Thyroid gland (tissue), 4 donors: ENCODE results near the gene DAB2IP. TPM values are rescaled to one million over a fixed set of nuclear protein-coding genes. Genes with fewer than 3 reads are reported as not detected.
"Not testable (repeated sequence)": the region's sequence is repeated elsewhere in the genome, so short reads cannot be mapped to it uniquely, and the experiment has no call there.

ENCODE experiments used
- DNase-seq, 2 donors: peaks; one replicate each; pipeline ENCODE4 v3.0.0-alpha.2; 2019
- H3K27ac ChIP-seq, 3 donors: fragments of 200-600 bp; sonication (generic); 1 replicate in 2 of 3; 2 replicates in 1 of 3; pipeline ENCODE4 v1.5.1; 2016 to 2019; ENCODE audit warnings: mild to moderate bottlenecking in 1 of 3, moderate library complexity in 1 of 3
- H3K27me3 ChIP-seq: fragments of 200-600 bp; sonication (generic); one replicate; pipeline ENCODE4 v1.5.1; 2019
- H3K36me3 ChIP-seq, 2 donors: fragments of 200-600 bp; sonication (generic); one replicate each; pipeline ENCODE4 v1.5.1; 2016 to 2019
- H3K4me1 ChIP-seq, 2 donors: fragments of 200-600 bp; sonication (generic); one replicate each; pipeline ENCODE4 v1.5.1; 2017 to 2019
- H3K4me3 ChIP-seq, 3 donors: fragments of 200-600 bp; sonication (generic); replicated peaks in 1 of 3; 1 replicate in 2 of 3; 2 replicates in 1 of 3; pipeline ENCODE4 v1.5.1; 2016; ENCODE audit warnings: mild to moderate bottlenecking in 1 of 3
- H3K9me3 ChIP-seq: fragments of 200-600 bp; sonication (generic); one replicate; pipeline ENCODE4 v1.5.1; 2017
- POLR2A ChIP-seq, 2 donors: fragments of 450-650 bp; IDR thresholded peaks; one replicate each; pipeline ENCODE4 v1.6.1; 2017; ENCODE audit warnings: antibody characterized with exemption in 2 of 2, mild to moderate bottlenecking in 2 of 2, moderate library complexity in 1 of 2
- WGBS, 2 donors: methylation state at CpG; one replicate each; pipeline ENCODE4 v1.1.5; 2017; 5-methylcytosine and 5-hydroxymethylcytosine counted together
- intact Hi-C: fragments of 100-400 bp; cut with DNase I; formaldehyde crosslinking; loops from one replicate; pipeline ENCODE4 v1.15.1; 2023
- total RNA-seq, 4 donors: library from RNA; depleted of rRNA; stranded (reverse); fragments of >200 nt; gene quantifications; one replicate each; pipeline ENCODE4 v1.2.3, GENCODE V29; 2016
- TF ChIP-seq, protein P1 (sequence below), 6 experiments: fragments of 200-600 bp in 3 of 6; fragments of 450-650 bp in 3 of 6; sonication (generic) in 3 of 6; IDR thresholded peaks; one replicate each; pipeline ENCODE4 v1.5.1; 2016 to 2019; ENCODE audit warnings: antibody characterized with exemption in 6 of 6, mild to moderate bottlenecking in 2 of 6, inconsistent platforms in 1 of 6, moderate library complexity in 1 of 6

DAB2IP gene
- total RNA-seq, 4 donors from 2014 or later = 26.0 to 48.5 (median 38.2) TPM

DNA sequence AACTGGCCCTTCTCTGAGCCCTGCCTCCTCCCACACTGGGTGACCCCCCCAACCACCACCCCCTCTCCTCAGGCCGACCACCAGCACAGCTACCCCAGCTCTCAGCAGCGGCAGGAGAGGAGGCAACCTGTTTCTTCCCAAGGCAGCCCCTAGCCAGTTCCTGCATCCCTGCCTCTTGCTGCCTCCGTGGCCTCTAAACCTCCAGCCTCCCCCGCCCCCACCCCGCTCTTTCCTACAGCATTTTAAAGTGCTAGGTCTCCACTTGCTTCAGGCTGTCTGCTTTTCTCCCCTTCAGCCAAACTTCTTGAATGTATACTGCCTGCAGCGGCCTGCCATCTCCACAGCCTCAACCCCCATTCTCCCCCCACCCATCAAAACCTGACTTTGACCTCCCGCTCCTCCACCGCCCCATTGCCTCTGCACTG lies 135.6 kb downstream of the DAB2IP start:
- H3K4me3 ChIP-seq = no peak overlapping the region
- DNase-seq = no peak
- H3K4me1 ChIP-seq = no peaks in the 10 kb centered on the region
- H3K27me3 ChIP-seq = no peaks in the 10 kb centered on the region
- H3K36me3 ChIP-seq = peaks cover 14 to 16% of the 10 kb centered on the region in 2 donors
- 87 to 91% methylated on average over 8 of the region's 8 CpGs for WGBS, 2 donors
- TF ChIP-seq POLR2A (IDR thresholded peaks at IDR 0.05) = no peak
- TF ChIP-seq, protein P1, sequence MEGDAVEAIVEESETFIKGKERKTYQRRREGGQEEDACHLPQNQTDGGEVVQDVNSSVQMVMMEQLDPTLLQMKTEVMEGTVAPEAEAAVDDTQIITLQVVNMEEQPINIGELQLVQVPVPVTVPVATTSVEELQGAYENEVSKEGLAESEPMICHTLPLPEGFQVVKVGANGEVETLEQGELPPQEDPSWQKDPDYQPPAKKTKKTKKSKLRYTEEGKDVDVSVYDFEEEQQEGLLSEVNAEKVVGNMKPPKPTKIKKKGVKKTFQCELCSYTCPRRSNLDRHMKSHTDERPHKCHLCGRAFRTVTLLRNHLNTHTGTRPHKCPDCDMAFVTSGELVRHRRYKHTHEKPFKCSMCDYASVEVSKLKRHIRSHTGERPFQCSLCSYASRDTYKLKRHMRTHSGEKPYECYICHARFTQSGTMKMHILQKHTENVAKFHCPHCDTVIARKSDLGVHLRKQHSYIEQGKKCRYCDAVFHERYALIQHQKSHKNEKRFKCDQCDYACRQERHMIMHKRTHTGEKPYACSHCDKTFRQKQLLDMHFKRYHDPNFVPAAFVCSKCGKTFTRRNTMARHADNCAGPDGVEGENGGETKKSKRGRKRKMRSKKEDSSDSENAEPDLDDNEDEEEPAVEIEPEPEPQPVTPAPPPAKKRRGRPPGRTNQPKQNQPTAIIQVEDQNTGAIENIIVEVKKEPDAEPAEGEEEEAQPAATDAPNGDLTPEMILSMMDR (IDR thresholded peaks at IDR 0.05) = no peak
- H3K9me3 ChIP-seq = no peaks in the 10 kb centered on the region
- no peak overlapping the region for H3K27ac ChIP-seq
- intact Hi-C loops = no loop called here

DNA sequence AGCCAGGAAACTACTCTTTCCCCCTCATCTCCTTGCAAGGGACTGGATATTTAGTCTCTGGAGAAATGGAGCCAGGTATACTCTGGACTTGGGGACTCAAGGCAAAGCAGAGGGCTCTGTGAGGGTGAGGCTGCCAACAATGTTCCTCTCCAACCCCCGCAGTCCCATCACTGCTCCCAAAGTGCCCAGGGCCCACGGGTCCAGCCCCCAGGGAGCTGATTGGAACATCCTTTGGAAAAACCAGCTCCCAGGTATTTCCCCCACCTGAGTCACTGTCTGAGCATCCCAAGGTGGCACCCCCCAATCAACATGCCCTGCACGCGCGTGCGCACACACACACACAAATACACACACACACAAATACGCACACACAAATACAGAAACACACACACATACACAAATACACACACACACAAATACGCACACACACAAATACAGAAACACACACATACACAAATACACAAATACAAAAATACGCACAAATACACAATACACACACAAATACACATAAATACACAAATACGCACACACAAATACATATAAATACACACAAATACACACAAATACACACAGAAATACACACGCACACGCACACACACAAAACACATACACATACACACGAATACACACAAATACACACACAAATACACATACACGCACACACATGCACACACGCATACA lies 137.4 kb downstream of the DAB2IP start:
- Histone ChIP-seq H3K36me3 (peaks cover 0 to 3% of the 10 kb centered on the region in 2 donors), H3K4me1 (no peaks in the 10 kb centered on the region), H3K9me3 (no peaks in the 10 kb centered on the region), H3K4me3 (no peak overlapping the region), H3K27ac (no peak overlapping the region), H3K27me3 (no peaks in the 10 kb centered on the region)
- intact Hi-C loops = no loop called here
- no peak for TF ChIP-seq POLR2A (IDR thresholded peaks at IDR 0.05)
- TF ChIP-seq, protein P1 (IDR thresholded peaks at IDR 0.05) = no peak
- DNase-seq = no peak
- 93 to 95% methylated on average over 15 of the region's 15 CpGs for WGBS, 2 donors

DNA sequence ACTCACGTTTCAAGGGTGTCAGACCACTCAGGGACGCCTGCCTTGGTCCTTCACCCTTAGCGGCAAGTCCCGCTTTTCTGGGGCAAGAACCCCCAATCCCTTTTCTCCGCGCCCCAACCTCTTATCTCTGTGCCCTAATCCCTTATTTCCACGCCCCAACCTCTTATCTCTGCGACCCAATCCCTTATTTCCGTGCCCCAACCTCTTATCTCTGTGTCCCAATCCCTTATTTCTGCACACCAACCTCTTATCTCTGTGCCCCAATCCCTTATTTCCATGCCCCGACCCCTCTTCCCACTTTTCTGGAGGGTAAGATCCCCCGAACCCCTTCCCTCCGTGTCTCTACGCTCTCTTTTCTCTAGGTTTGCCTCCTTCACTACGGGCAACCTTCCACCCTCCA lies 139.4 kb downstream of the DAB2IP start:
- H3K27ac ChIP-seq = no peak overlapping the region
- no peaks in the 10 kb centered on the region for H3K27me3 ChIP-seq
- no peaks in the 10 kb centered on the region for H3K36me3 ChIP-seq
- WGBS, 2 donors = 72 to 95% methylated on average over 10 to 14 of the region's 14 CpGs
- intact Hi-C loops = no loop called here
- H3K4me3 ChIP-seq = no peak overlapping the region
- no peaks in the 10 kb centered on the region for H3K9me3 ChIP-seq
- DNase-seq = no peak
- no peaks in the 10 kb centered on the region for H3K4me1 ChIP-seq
- TF ChIP-seq, protein P1 (IDR thresholded peaks at IDR 0.05) = no peak
- no peak for TF ChIP-seq POLR2A (IDR thresholded peaks at IDR 0.05)

DNA sequence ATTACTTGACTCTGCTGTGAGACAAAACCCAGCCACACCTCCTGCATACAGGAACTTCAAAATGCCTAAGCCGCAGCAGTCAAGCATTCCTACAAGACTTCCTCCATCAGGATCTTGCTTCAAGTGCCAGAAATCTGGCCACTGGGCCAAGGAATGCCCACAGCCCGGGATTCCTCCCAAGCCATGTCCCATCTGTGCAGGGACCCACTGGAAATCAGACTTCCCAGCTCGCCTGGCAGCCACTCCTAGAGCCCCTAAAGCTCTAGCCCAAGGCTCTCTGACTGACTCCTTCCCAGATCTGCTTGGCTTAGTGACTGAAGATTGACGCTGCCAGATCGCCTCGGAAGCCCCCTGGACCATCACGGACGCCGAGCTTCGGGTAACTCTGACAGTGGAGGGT lies 141.0 kb downstream of the DAB2IP start:
- intact Hi-C loops, H3K9me3 ChIP-seq: not testable (repeated sequence)
- WGBS, 2 donors = 96 to 100% methylated on average over 8 of the region's 10 CpGs

DNA sequence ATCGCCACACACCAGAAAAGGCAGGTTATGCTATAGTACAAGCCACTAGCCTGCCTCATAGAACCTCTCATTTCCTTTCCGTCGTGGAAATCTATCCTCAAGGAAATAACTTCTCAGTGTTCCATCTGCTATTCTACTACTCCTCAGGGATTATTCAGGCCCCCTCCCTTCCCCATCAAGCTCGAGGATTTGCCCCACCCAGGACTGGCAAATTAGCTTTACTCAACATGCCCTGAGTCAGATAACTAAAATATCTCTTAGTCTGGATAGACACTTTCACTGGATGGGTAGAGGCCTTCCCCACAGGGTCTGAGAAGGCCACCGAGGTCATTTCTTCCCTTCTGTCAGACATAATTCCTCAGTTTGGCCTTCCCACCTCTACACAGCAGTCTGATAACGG lies 142.9 kb downstream of the DAB2IP start:
- H3K27me3 ChIP-seq, H3K9me3 ChIP-seq, H3K4me3 ChIP-seq, H3K4me1 ChIP-seq, intact Hi-C loops, DNase-seq, H3K36me3 ChIP-seq, H3K27ac ChIP-seq: not testable (repeated sequence)
- WGBS, 2 donors = 84 to 91% methylated on average over 6 of the region's 6 CpGs

More for the DNA sequence above, 141.0 kb downstream of the DAB2IP start:
- H3K27me3 ChIP-seq, H3K36me3 ChIP-seq, DNase-seq, H3K4me3 ChIP-seq, H3K4me1 ChIP-seq, H3K27ac ChIP-seq: not testable (repeated sequence)

DNA sequence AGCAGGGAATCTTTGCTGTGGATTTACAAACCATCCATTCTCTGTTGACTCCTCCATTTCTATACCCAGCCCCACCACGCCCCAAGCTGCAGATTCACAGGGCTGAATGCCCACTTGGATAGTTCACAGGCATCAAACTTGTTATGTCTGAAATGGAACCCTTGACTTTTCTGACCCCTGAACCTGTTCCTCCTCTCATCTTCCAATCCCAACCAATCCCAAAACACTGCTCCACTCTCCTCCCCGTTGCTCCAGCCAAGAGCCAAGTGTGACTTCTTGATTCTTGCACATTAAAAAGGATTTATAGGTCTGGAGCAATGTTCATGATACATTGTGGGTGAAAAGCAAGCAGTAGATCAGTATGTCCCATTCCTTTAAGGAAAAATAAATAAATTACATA lies 145.6 kb downstream of the DAB2IP start:
- DNase-seq = no peak
- TF ChIP-seq, protein P1 (IDR thresholded peaks at IDR 0.05) = no peak
- no peak for TF ChIP-seq POLR2A (IDR thresholded peaks at IDR 0.05)
- Histone ChIP-seq H3K27me3 (no peaks in the 10 kb centered on the region), H3K27ac (no peak overlapping the region), H3K9me3 (no peaks in the 10 kb centered on the region), H3K36me3 (no peaks in the 10 kb centered on the region), H3K4me3 (no peak overlapping the region), H3K4me1 (no peaks in the 10 kb centered on the region)
- WGBS, 2 donors = 86 to 93% methylated on average over 2 of the region's 2 CpGs
- intact Hi-C loops = no loop called here
